Measurements from ENCODE around the gene TPCN2.

- TF ChIP-seq POLR2A (IDR thresholded peaks at IDR 0.05; ENCODE audit: low read depth, low read length) (no peak), POLR2AphosphoS5 (IDR thresholded peaks at IDR 0.05; ENCODE audit: low read depth, low read length) (no peak)
These were observed 61.7 kb downstream of the TPCN2 start for GRCh38 chr11:69110451-69110850.
